ENCODE results near the gene ROCK2.

- TF ChIP-seq, protein P1, sequence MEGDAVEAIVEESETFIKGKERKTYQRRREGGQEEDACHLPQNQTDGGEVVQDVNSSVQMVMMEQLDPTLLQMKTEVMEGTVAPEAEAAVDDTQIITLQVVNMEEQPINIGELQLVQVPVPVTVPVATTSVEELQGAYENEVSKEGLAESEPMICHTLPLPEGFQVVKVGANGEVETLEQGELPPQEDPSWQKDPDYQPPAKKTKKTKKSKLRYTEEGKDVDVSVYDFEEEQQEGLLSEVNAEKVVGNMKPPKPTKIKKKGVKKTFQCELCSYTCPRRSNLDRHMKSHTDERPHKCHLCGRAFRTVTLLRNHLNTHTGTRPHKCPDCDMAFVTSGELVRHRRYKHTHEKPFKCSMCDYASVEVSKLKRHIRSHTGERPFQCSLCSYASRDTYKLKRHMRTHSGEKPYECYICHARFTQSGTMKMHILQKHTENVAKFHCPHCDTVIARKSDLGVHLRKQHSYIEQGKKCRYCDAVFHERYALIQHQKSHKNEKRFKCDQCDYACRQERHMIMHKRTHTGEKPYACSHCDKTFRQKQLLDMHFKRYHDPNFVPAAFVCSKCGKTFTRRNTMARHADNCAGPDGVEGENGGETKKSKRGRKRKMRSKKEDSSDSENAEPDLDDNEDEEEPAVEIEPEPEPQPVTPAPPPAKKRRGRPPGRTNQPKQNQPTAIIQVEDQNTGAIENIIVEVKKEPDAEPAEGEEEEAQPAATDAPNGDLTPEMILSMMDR (optimal IDR thresholded peaks at IDR 0.05 in 1 of 3, IDR thresholded peaks at IDR 0.05 in 1 of 3, conservative IDR thresholded peaks at IDR 0.05 in 1 of 3; ENCODE audit: extremely low read depth in 1 of 3, insufficient read depth in 2 of 3, low read length in 3 of 3), result no peak
- no peak for TF ChIP-seq EZH2 (IDR thresholded peaks at IDR 0.05; ENCODE audit: low read length)
Observed at GRCh38 chr2:11354363-11355154, 10.1 kb upstream of the ROCK2 start.
